H1 (cell line): Measurements from ENCODE around the gene RAP2C. TPM values are rescaled to one million over a fixed set of nuclear protein-coding genes. Genes with fewer than 3 reads are reported as not detected.

Source experiments
- CTCF ChIA-PET: fragments of 300-600 bp; sonication (Branson Sonifier 250); formaldehyde crosslinking; loops from one replicate; lab custom pipeline; 2021; ENCODE audit not compliant: partially characterized antibody; lab: Charles Lee
- POLR2A ChIA-PET: fragments of 300-600 bp; sonication (Branson Sonifier 250); formaldehyde crosslinking; loops from one replicate; lab custom pipeline; 2021; ENCODE audit warnings: inconsistent platforms; ENCODE audit not compliant: partially characterized antibody; lab: Charles Lee
- DNase-seq, 2 experiments: peaks; one replicate each; pipeline versions ENCODE4 v3.0.0 to v3.0.0-alpha.2; 2010 to 2022; ENCODE audit warnings: low spot score in 2 of 2, low read depth in 1 of 2, mixed read lengths in 1 of 2
- FAIRE-seq: peaks from 2 replicates; lab custom pipeline; 2011; peaks lifted over from hg19 to GRCh38; lab: Jason Lieb, UNC
- H2AFZ ChIP-seq: 2 replicates; pipeline ENCODE4 v1.8.1; 2012; ENCODE audit warnings: low read length, inconsistent platforms
- H2AK5ac ChIP-seq: 2 replicates; pipeline ENCODE4 v1.6.1; 2013; ENCODE audit warnings: low read depth, low read length
- H2BK120ac ChIP-seq: replicated peaks from 2 replicates; pipeline ENCODE3; 2013; ENCODE audit warnings: low read depth, low read length, inconsistent platforms
- H2BK12ac ChIP-seq: 2 replicates; pipeline ENCODE4 v1.6.1; 2013; ENCODE audit warnings: low read depth, low read length
- H2BK15ac ChIP-seq: 2 replicates; pipeline ENCODE4 v1.6.1; 2013; ENCODE audit warnings: low read length
- H2BK20ac ChIP-seq: 2 replicates; pipeline ENCODE4 v1.6.1; 2013; ENCODE audit warnings: low read length
- H2BK5ac ChIP-seq: 2 replicates; pipeline ENCODE4 v1.6.1; 2013; ENCODE audit warnings: low read depth, low read length
- H3K14ac ChIP-seq: 2 replicates; pipeline ENCODE4 v1.6.1; 2013; ENCODE audit warnings: inconsistent platforms; ENCODE audit not compliant: insufficient read length
- H3K18ac ChIP-seq: 2 replicates; pipeline ENCODE4 v1.6.1; 2013; ENCODE audit warnings: low read length; ENCODE audit errors: extremely low read depth
- H3K23ac ChIP-seq: 2 replicates; pipeline ENCODE4 v1.6.1; 2013; ENCODE audit warnings: inconsistent platforms; ENCODE audit not compliant: insufficient read length
- H3K23me2 ChIP-seq: 2 replicates; pipeline ENCODE4 v1.6.1; 2013; ENCODE audit warnings: low read depth, low read length
- H3K27ac ChIP-seq: 2 replicates; pipeline ENCODE4 v1.6.1; 2011; ENCODE audit warnings: low read depth, low read length, inconsistent platforms
- H3K27me3 ChIP-seq, 4 experiments: replicated peaks in 1 of 4; 1 replicate in 1 of 4; 2 replicates in 3 of 4; pipeline versions ENCODE4 v1.6.1 to v1.8.1; 2011 to 2013; ENCODE audit warnings: low read length in 3 of 4, mild to moderate bottlenecking in 3 of 4, inconsistent platforms in 2 of 4, mixed read lengths in 2 of 4, moderate library complexity in 1 of 4; ENCODE audit not compliant: control insufficient read depth in 3 of 4, insufficient read depth in 3 of 4; ENCODE audit errors: extremely low read depth in 1 of 4
- H3K36me3 ChIP-seq, 4 experiments: 2 replicates each; pipeline versions ENCODE4 v1.6.1 to v1.8.1; 2011 to 2013; ENCODE audit warnings: mild to moderate bottlenecking in 4 of 4, low read length in 3 of 4, moderate library complexity in 2 of 4, control low read depth in 1 of 4, inconsistent platforms in 1 of 4; ENCODE audit not compliant: insufficient read depth in 4 of 4, control insufficient read depth in 2 of 4
- H3K4ac ChIP-seq: replicated peaks from 2 replicates; pipeline ENCODE3; 2013; ENCODE audit warnings: low read length, low read depth, mixed read lengths, inconsistent platforms; ENCODE audit not compliant: insufficient read length
- H3K4me1 ChIP-seq, 4 experiments: replicated peaks in 1 of 4; 1 replicate in 1 of 4; 2 replicates in 3 of 4; pipeline versions ENCODE4 v1.6.1 to v1.8.1; 2011 to 2013; ENCODE audit warnings: low read length in 3 of 4, inconsistent platforms in 2 of 4, mixed read lengths in 1 of 4; ENCODE audit not compliant: insufficient read depth in 4 of 4, control insufficient read depth in 3 of 4
- H3K4me2 ChIP-seq, 2 experiments: 2 replicates each; pipeline versions ENCODE4 v1.6.1 to v1.8.1; 2011 to 2013; ENCODE audit warnings: low read depth in 2 of 2, low read length in 2 of 2, control low read depth in 1 of 2, inconsistent platforms in 1 of 2, mild to moderate bottlenecking in 1 of 2; ENCODE audit not compliant: insufficient read depth in 1 of 2
- H3K4me3 ChIP-seq, 4 experiments: fragments of 200-600, 300-600 bp in 1 of 4; sonication (generic), shearing (Covaris generic), sonication (Bioruptor Twin) in 1 of 4; 2 replicates each; pipeline versions ENCODE4 v1.5.1 to v1.8.1; 2011 to 2016; ENCODE audit warnings: low read length in 4 of 4, low read depth in 3 of 4, control low read depth in 2 of 4, inconsistent platforms in 2 of 4, mild to moderate bottlenecking in 2 of 4, mixed read lengths in 1 of 4, moderate library complexity in 1 of 4; ENCODE audit not compliant: insufficient read depth in 2 of 4; ENCODE audit errors: extremely low read depth in 1 of 4
- H3K56ac ChIP-seq: replicated peaks from 2 replicates; pipeline ENCODE3; 2013; ENCODE audit warnings: low read depth, mild to moderate bottlenecking, mixed read lengths, low read length, inconsistent platforms; ENCODE audit not compliant: insufficient read length
- H3K79me1 ChIP-seq: 2 replicates; pipeline ENCODE4 v1.6.1; 2013; ENCODE audit warnings: low read depth, low read length, control low read depth
- H3K79me2 ChIP-seq, 2 experiments: 2 replicates each; pipeline versions ENCODE4 v1.6.1 to v1.8.1; 2012 to 2013; ENCODE audit warnings: low read length in 2 of 2, mild to moderate bottlenecking in 2 of 2, inconsistent platforms in 1 of 2; ENCODE audit not compliant: insufficient read depth in 2 of 2, control insufficient read depth in 1 of 2
- H3K9ac ChIP-seq, 4 experiments: replicated peaks in 1 of 4; 1 replicate in 1 of 4; 2 replicates in 3 of 4; pipeline versions ENCODE4 v1.6.1 to v1.8.1; 2011 to 2013; ENCODE audit warnings: low read depth in 3 of 4, low read length in 3 of 4, control low read depth in 2 of 4, mild to moderate bottlenecking in 2 of 4, moderate library complexity in 2 of 4, inconsistent platforms in 1 of 4; ENCODE audit errors: extremely low read depth in 1 of 4
- H3K9me3 ChIP-seq, 2 experiments: 2 replicates each; pipeline versions ENCODE4 v1.6.1 to v1.8.1; 2012 to 2013; ENCODE audit warnings: mild to moderate bottlenecking in 2 of 2, moderate library complexity in 2 of 2, control low read depth in 1 of 2, inconsistent platforms in 1 of 2, low read depth in 1 of 2, low read length in 1 of 2, mixed read lengths in 1 of 2; ENCODE audit not compliant: insufficient read depth in 2 of 2
- H4K20me1 ChIP-seq, 2 experiments: replicated peaks in 1 of 2; 2 replicates each; pipeline versions ENCODE3 to v1.8.1; 2011 to 2013; ENCODE audit warnings: inconsistent platforms in 2 of 2, low read length in 2 of 2, mild to moderate bottlenecking in 1 of 2; ENCODE audit not compliant: insufficient read depth in 2 of 2, control insufficient read depth in 1 of 2
- H4K5ac ChIP-seq: 2 replicates; pipeline ENCODE4 v1.6.1; 2013; ENCODE audit warnings: low read length, low read depth, mixed read lengths, inconsistent platforms; ENCODE audit not compliant: insufficient read length
- H4K8ac ChIP-seq: 2 replicates; pipeline ENCODE4 v1.8.0; 2013; ENCODE audit warnings: mild to moderate bottlenecking, moderate library complexity, low read length, inconsistent platforms; ENCODE audit not compliant: insufficient read depth; ENCODE audit errors: extremely low read depth
- H4K91ac ChIP-seq: replicated peaks from 2 replicates; pipeline ENCODE3; 2013; ENCODE audit warnings: low read length, mixed read lengths, inconsistent platforms; ENCODE audit not compliant: insufficient read length
- ASH2L ChIP-seq: fragments of 200-600, 300-600 bp; sonication (generic); IDR thresholded peaks from one replicate; pipeline ENCODE4 v1.7.1; 2017; ENCODE audit warnings: low read length
- BACH1 ChIP-seq: IDR thresholded peaks from 2 replicates; pipeline ENCODE4 v1.6.1; 2012; ENCODE audit warnings: low read length, improper control_type of control experiment
- BCL11A ChIP-seq, 2 experiments: IDR thresholded peaks; one replicate each; pipeline ENCODE4 v1.6.1; 2011; ENCODE audit warnings: low read depth in 2 of 2, low read length in 2 of 2, mild to moderate bottlenecking in 2 of 2
- CTBP2 ChIP-seq: IDR thresholded peaks from 2 replicates; pipeline ENCODE4 v1.7.0; 2011; ENCODE audit warnings: borderline replicate concordance, mild to moderate bottlenecking, moderate library complexity, mixed read lengths, low read length; ENCODE audit not compliant: insufficient read depth, insufficient read length
- EGR1 ChIP-seq: IDR thresholded peaks from 2 replicates; pipeline ENCODE4 v1.6.1; 2011; ENCODE audit warnings: low read depth, low read length, borderline replicate concordance
- GTF2F1 ChIP-seq: IDR thresholded peaks from 2 replicates; pipeline ENCODE4 v1.6.1; 2012; ENCODE audit warnings: low read depth, low read length, improper control_type of control experiment, borderline replicate concordance
- HDAC6 ChIP-seq: IDR thresholded peaks from one replicate; pipeline ENCODE4 v1.7.1; 2012; ENCODE audit warnings: low read depth, mild to moderate bottlenecking, inconsistent platforms, low read length, moderate library complexity
- JUN ChIP-seq: IDR thresholded peaks from 2 replicates; pipeline ENCODE4 v1.6.1; 2011; ENCODE audit warnings: low read depth, mild to moderate bottlenecking, improper control_type of control experiment, low read length
- RNF2 ChIP-seq: fragments of 200-900, 300-1000 bp; sonication (generic); IDR thresholded peaks from 2 replicates; pipeline ENCODE4 v1.7.1; 2016; ENCODE audit warnings: borderline replicate concordance, low read depth, mild to moderate bottlenecking, antibody characterized with exemption, low read length; ENCODE audit not compliant: poor library complexity, severe bottlenecking; ENCODE audit errors: missing control alignments
- SP2 ChIP-seq: IDR thresholded peaks from 2 replicates; pipeline ENCODE4 v1.6.1; 2012; ENCODE audit warnings: mild to moderate bottlenecking, low read length, inconsistent platforms
- SRF ChIP-seq: IDR thresholded peaks from 2 replicates; pipeline ENCODE4 v1.6.1; 2011; ENCODE audit warnings: mild to moderate bottlenecking, low read depth, low read length, moderate library complexity
- TAF1 ChIP-seq: IDR thresholded peaks from 2 replicates; pipeline ENCODE4 v1.6.1; 2011; ENCODE audit warnings: mild to moderate bottlenecking, low read depth, low read length
- TBP ChIP-seq: IDR thresholded peaks from 2 replicates; pipeline ENCODE4 v1.6.1; 2011; ENCODE audit warnings: low read depth, low read length, improper control_type of control experiment
- WGBS, 2 experiments: shearing (Covaris generic) in 1 of 2; methylation state at CpG; one replicate each; pipeline versions ENCODE4 v1.1.6 to v1.1.7; 2013 to 2015; ENCODE audit warnings: low lambda C conversion rate in 2 of 2, mixed read lengths in 2 of 2, inconsistent platforms in 1 of 2, low coverage in 1 of 2, missing lambda C conversion rate in 1 of 2; ENCODE audit not compliant: insufficient replicate concordance in 2 of 2, insufficient coverage in 1 of 2, insufficient read length in 1 of 2; ENCODE audit errors: extremely low coverage in 1 of 2, missing lambda C conversion rate in 1 of 2; 5-methylcytosine and 5-hydroxymethylcytosine counted together
- polyA plus RNA-seq, 7 experiments: library from polyadenylated mRNA; depleted of rRNA in 3 of 7; stranded (reverse) in 5 of 7; unstranded in 2 of 7; fragments of >200 nt in 5 of 7; fragments of 200-250 nt in 2 of 7; gene quantifications; 1 replicate in 5 of 7; 2 replicates in 1 of 7; 4 replicates in 1 of 7; pipeline versions ENCODE4 v1.2.1 to v1.2.3, GENCODE V29; 2011 to 2013; ENCODE audit warnings: missing spikeins in 2 of 7, mixed read lengths in 2 of 7
- total RNA-seq: library from RNA; stranded (reverse); fragmentation: NEBNext Ultra II Directional; extraction: Animal tissue kit (Norgen Biotek cat#: 25700); gene quantifications from 2 replicates; pipeline ENCODE4 v1.2.1, GENCODE V29; 2021
- TF ChIP-seq, protein P1 (sequence below): IDR thresholded peaks from 2 replicates; pipeline ENCODE4 v1.6.1; 2012; ENCODE audit warnings: inconsistent platforms

RAP2C gene
- total and polyA plus RNA-seq, 2 of the 8 experiments (the other 6 are each of a cell fraction or from before 2014, with no cell fraction given), result 4.7 to 20.5 TPM

GRCh38 chrX:132214518-132214917 is 4.7 kb downstream of the RAP2C start:
- Histone ChIP-seq H3K9me3 (no peaks in the 10 kb centered on the region), H3K36me3 (peaks cover 2 to 25% (median 5%) of the 10 kb centered on the region in 4 experiments; a peak in 6 of 8 replicates), H2BK120ac (no peak overlapping the region), H3K23ac (no peak overlapping the region), H2BK12ac (no peak overlapping the region), H3K27ac (no peak overlapping the region), H3K4ac (no peak overlapping the region), H4K8ac (no peak overlapping the region), H3K4me2 (no peak overlapping the region), H3K4me1 (no peaks in the 10 kb centered on the region), H2BK5ac (no peak overlapping the region), H3K18ac (no peak overlapping the region), H3K23me2 (peaks cover 5% of the 10 kb centered on the region; the same call in 1 of the 2 replicates), H2BK20ac (no peak overlapping the region), H3K14ac (no peak overlapping the region), H2AK5ac (no peak overlapping the region), H3K4me3 (no peak overlapping the region), H4K5ac (no peak overlapping the region), H3K56ac (no peak overlapping the region), H4K91ac (no peak overlapping the region), H3K9ac (no peak overlapping the region), H3K79me2 (peaks cover 0 to 25% of the 10 kb centered on the region in 2 experiments; a peak in 3 of 4 replicates), H4K20me1 (no peaks in the 10 kb centered on the region), H2AFZ (no peak overlapping the region), H2BK15ac (no peak overlapping the region), H3K79me1 (no peaks in the 10 kb centered on the region), H3K27me3 (no peaks in the 10 kb centered on the region)
- DNase-seq (no peak), FAIRE-seq (no peak)
- CTCF ChIA-PET, result no interaction called here
- 70% methylated on average over 2 of the region's 2 CpGs; no CpG with 5 or more reads in 1 of the 2 experiments for WGBS, 2 experiments
- POLR2A ChIA-PET, result no interaction called here
- TF ChIP-seq BACH1 (no peak), GTF2F1 (no peak), CTBP2 (no peak), SRF (no peak), RNF2 (no peak), JUN (no peak), SP2 (no peak), BCL11A (IDR thresholded peaks at IDR 0.05; ENCODE audit: low read depth in 2 of 2, low read length in 2 of 2) (no peak), HDAC6 (no peak), ASH2L (no peak), TBP (no peak), EGR1 (no peak), TAF1 (no peak)
- TF ChIP-seq, protein P1, sequence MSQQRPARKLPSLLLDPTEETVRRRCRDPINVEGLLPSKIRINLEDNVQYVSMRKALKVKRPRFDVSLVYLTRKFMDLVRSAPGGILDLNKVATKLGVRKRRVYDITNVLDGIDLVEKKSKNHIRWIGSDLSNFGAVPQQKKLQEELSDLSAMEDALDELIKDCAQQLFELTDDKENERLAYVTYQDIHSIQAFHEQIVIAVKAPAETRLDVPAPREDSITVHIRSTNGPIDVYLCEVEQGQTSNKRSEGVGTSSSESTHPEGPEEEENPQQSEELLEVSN, result no peak
